ENCODE results near the gene TCEA3.

GRCh38 chr1:23420778-23421177, 3.8 kb downstream of the TCEA3 start:
- TF ChIP-seq POLR2AphosphoS5 (IDR thresholded peaks at IDR 0.05) (no peak), CTCF (IDR thresholded peaks at IDR 0.05) (no peak)

Measured in prostate gland (tissue), 2 donors.